IPS DF 4.7 (cell line): ENCODE results near the gene UNC13B.
"Not testable (repeated sequence)": the region's sequence is repeated elsewhere in the genome, so short reads cannot be mapped to it uniquely, and the experiment has no call there.

Experiments
- DNase-seq: peaks from one replicate; pipeline ENCODE4 v3.0.0-alpha.2; 2013; ENCODE audit warnings: low spot score; ENCODE audit errors: extremely low read depth

UNC13B gene

GRCh38 chr9:35225677-35226076 is 63.9 kb downstream of the UNC13B start:
- DNase-seq, result no peak

- no peak for DNase-seq
Measured at GRCh38 chr9:35226651-35227050, 64.8 kb downstream of the UNC13B start.

GRCh38 chr9:35227284-35227683 is 65.5 kb downstream of the UNC13B start:
- no peak for DNase-seq

DNA sequence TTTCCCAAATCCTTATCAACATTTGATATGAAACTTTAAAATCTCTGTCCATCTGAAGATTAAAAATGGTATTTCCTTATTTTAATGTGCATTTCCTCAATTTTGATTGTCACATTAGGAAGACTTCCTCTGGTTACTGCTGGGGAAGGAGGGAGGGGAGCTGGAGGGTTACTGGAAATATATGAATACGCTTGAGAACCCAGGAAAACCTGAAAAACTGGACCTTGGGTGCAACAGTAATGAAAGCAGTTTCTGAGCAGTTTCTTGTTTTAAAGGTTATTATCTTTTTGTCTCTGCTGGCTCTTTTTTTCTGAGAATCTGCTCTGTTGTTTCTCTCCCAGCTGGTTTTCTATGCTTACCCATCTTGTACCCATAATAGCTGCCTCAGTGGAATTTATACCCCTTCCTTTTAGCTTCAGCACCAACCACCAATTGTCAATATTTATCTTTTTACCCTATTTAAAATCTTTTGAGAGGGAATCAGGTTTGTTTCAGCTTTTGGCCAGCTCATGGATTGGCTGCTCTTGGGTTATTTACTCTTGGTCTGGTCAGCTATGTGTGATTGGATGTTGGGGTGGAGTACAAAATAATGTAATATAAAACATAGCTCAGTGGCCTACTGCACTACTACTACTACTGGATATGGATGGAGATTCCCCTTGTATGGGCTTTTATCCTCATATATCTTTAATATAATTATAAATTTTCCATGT is 67.4 kb downstream of the UNC13B start:
- no peak for DNase-seq

DNA sequence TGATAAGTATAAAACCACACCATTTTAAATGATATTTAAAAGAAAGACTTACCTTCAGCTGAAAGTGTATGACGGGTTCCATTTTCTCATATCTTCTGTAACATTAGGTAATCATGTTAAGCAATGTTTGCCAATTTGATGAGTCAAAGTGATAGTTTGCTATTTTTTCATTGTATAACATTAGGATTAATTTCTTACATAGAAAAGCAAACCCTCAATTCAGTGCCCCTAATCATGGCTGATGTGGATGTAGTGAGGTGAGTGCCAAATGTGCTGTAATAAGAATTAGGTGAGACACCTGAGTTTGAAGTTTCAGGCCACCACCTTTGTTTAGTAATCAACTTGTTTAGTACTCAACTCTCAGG is 68.0 kb downstream of the UNC13B start:
- no peak for DNase-seq

GRCh38 chr9:35232867-35233544 is 71.2 kb downstream of the UNC13B start:
- no peak for DNase-seq

DNA sequence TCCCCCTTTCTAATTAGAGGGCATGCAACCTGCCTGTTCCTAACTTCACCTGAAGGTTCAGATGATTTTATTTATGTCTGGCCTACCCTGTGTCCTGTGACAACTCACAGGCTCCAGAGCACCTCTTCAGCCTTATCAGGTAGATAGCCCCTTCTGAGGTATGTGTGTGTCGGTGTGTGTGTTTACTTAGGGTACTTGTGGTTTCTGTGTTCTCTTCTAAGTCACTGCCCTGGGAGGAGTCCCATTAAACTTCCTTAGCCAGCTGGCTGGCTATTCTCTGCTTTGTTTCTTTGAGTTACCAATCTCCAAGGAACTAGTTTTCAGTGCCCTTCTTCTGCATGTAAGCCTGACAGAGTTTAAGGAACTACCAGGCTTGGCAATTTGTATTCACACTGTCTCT is 74.9 kb downstream of the UNC13B start:
- DNase-seq, result no peak

DNA sequence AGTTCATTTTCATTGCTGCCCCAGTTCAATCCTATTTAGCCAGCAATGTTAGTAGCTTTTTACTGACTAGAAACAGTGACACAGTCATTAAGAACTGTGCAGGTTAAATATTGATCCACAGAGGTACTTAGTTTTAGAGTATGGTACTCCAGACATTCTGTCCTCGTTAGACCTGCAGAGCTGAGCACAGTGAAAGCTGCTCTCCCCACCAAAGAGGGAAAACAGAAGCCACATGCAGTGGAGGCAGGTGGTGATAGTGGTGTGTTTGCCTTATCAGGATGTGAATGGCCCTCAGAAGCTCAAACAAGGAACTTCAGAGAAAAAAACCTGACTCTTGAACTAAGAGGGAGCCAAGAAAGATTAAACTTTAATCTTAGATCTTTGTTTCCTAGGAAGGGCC is 75.5 kb downstream of the UNC13B start:
- no peak for DNase-seq

GRCh38 chr9:35245945-35246344 is 84.1 kb downstream of the UNC13B start:
- not testable (repeated sequence) for DNase-seq

GRCh38 chr9:35253075-35253474 is 91.3 kb downstream of the UNC13B start:
- no peak for DNase-seq

DNA sequence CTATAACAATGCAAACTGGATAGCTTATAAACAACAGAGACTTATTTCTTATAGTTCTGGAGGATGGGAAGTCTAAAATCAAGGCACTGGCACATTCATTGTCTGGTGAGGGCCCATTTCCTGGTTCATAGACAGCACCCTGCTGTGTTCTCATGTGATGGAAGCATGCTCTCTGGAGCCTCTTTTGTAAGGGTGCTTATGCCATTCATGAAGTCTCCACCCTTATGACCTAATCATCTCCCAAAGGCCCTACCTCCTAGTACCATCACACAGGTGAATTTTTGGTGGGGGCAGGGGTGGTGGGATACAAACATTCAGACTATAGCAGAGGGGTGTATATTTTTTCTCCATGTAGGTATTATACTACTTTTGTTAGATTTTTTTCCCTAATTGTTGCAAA is 92.4 kb downstream of the UNC13B start:
- DNase-seq, result peak; percentile 1

GRCh38 chr9:35254984-35255857 is 93.4 kb downstream of the UNC13B start:
- no peak for DNase-seq

DNA sequence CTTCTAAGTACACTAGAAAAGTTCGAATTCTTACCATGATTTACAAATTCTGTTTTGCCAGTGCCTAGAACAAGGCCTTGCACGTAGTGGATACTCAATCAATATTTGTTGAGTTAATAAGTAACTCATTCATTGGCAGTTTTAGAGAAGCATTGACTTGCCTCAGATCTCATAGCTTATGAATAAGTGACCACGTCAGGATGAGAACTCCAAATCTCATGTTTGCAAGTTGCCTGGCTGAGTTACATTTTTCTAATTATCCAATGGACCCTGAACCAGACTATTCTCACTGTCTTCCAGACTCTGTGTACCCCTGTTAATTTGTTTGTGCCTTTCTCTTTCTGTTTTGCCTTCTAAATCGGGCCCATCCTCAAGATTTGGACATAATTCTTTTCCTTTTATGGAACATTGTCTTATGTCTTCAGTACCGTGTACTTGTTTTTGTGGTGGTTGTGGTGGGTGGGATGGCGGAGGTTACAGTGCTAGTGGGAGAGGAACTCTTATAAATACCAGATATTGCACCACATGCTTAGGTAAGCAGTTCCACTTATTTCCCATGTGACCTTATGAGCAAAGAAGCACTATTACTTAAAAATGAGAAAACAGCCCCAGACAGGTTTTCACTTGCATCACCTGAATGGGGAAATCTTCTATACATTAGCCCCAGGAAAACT is 96.3 kb downstream of the UNC13B start:
- DNase-seq, result no peak

DNA sequence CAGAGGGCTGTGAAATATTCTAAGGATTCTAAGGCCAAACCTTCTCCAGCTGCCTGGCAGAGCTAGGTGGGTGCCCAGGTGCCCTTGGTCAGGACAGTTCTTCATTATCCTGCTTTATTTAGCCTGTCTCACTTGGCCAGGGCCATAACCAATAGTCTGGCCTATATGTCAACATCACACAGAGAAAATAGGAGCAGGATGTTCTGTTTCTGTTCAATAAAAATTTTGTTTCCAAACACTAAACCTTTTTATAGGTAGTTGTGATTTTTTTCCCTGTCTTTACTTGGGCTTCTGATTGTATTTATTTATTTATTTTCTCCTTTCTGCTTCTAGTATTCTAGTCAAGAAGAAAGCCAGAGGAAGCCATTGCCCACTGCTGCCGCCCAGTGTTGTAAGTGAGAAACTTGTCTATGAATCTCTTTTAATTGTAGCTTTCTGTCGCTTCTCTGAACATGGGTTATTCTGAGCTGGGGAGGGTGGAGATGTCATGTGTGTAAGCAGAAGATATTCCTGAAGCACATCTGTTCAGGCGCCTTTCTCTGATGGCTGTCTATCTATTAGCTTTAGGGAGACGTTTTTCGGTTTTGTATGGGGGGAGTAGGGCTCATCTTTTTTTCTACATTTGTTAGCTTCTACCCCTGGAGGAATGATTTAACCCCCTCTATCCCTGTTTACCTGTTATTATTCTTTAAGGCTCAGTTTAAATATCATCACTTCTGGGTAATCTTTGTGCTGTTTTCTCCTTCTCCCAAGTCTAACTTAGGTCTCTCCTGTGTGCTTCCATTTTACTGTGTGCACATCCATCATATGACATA is 97.1 kb downstream of the UNC13B start:
- DNase-seq, result no peak

- no peak for DNase-seq
Measured at GRCh38 chr9:35260186-35260585, 98.4 kb downstream of the UNC13B start.

GRCh38 chr9:35262064-35262463 is 100.3 kb downstream of the UNC13B start:
- no peak for DNase-seq

DNA sequence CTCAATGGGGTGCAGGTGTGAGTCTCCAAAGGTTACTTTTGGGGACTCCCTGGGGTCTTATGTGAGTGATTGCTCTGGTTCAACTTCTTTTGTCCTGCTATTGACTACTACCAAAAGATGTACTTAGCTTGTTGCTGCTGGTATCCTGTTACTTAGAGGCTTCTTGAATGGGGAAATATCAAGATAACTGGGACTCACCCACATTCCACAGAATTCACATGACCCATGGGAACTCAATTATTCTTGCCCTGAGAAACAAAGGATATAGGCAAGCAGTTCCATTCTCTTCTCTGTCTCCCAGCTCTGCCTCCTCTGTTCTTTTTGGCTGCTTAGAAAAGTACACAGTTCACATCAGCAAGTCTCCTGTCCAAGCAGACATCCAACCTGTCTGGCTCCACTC is 105.9 kb downstream of the UNC13B start:
- DNase-seq, result no peak

GRCh38 chr9:35269919-35270318 is 108.1 kb downstream of the UNC13B start:
- DNase-seq, result no peak

DNA sequence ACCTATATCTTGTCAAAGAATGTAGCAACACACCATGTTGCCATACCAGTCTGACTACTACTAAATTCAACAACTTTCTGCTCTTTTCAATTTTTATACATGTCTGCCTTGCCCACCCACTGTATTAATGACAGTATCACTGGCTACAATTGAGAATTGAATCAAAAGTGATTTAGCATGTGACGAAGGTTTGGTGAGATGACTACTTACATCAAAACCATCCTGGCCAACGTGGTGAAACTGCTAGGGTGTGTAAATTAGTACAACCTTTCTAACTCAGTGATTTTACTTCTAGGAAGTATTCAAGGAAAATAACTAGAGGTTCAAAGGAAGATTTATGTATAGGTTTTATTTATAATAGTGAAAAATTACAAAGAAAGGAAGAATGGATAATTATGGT is 109.8 kb downstream of the UNC13B start:
- no peak for DNase-seq

- DNase-seq, result no peak
Measured at GRCh38 chr9:35272989-35273388, 111.2 kb downstream of the UNC13B start.

DNA sequence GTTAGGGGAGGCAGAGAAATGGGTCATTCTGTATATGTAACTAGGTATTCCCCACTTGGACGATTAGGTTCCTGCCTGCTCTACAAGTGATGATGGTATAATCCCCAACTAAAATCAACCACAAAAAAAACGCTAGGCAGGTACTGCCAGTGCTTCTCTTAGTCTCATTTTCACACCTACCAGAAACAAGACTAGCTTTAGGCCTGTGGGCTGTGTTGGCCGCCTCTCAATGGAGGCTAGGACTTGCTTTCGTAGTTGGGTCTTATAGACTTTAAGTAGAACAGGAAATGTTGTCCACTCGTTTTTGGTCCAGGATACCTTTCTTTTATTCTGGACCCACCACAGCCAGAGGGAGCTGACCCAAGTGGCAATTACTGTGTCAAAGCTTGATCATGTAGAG is 111.8 kb downstream of the UNC13B start:
- no peak for DNase-seq
